A204.1 (cell line): ENCODE data around the gene PRKCA.

Experiments
- FAIRE-seq: peaks from 2 replicates; lab custom pipeline; 2012; peaks lifted over from hg19 to GRCh38; lab: Jason Lieb, UNC

Gene PRKCA

DNA sequence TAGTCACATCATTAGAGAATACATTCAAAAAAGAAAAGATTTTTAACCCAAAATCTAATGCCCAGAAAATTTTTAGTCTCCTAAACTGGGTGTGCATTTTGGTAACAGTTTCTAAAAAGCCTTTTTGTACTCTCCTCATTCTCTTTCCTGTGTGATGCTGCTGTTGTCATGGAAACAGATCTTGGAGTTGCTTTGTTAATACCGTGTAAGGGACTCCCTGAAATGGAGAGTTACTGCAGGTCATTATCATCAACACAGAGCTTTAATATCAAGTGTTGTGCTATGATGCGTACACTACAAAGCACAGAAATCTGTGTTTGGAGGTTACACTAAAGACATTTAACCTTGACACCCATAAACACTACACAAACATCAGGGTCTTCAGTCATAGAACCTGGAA, 216.3 kb downstream of the PRKCA start:
- no peak for FAIRE-seq

DNA sequence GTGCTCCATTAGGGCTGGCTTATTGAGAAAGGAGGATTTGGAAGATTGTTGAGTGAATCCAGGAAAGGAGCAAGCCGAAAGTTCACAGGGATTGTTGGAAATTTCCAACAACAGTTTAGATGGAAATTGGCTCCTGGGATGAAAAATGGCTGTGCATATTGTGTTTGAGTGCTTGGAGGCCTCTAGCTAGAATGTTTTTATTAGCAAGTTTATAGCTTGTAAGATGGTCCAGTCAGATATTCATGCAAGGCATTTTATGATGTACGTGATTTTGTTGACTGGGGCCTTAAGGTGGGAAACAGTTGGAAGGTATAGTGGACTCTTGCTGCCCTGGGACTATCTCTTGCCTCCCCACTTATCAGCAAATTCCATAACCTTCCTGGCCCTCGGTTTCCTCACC, 216.7 kb downstream of the PRKCA start:
- no peak for FAIRE-seq

DNA sequence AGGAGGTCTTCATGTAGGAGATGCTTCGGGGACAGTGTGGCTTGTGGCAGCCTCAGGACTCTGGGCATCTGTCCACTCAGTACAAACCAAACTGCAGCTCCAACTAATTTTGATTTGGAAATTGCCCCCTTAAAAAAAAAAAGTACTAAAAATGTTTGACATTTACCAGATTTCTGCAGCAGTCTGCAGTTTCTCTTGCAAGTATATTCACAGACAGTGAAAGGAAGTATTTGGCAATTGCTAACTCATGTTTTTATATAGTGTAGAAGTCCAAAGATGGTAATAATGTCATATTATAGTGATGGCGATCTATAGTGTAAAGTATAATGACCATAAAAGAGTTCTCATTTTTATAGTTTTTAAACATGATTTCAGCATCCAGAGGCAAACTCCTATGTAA, 218.6 kb downstream of the PRKCA start:
- no peak for FAIRE-seq

DNA sequence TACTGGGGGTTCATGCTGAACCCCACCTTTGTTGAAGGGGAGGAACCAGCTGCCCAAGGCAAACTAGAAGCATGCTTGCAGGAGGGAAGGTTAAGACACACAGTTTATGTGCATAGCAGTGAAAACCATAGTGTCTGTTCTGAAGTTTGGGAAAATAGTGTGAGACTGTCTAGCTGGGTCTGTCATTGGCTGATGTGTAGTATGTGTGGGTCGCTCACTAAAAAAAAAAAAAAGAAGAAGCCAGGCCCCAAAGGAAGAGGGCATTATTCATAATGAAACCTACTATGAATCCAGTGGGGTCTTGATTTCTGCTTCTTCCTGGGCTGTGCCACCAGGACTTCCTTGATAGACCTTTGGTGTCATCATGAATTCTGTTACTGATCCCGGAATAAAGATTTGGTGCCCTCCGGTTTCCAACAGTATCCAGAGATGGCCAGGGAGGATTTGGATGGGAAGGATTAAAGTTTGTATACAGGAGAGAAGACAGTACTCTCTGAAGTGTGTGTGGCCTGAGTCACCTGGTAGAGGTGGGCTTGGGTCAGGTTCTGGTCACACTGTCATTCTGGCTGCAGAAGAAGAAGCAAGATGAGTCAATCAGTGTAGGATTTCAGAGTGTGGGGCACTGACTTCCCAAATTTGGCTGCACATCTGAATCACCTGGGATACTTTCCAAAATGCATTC, 220.3 kb downstream of the PRKCA start:
- no peak for FAIRE-seq

DNA sequence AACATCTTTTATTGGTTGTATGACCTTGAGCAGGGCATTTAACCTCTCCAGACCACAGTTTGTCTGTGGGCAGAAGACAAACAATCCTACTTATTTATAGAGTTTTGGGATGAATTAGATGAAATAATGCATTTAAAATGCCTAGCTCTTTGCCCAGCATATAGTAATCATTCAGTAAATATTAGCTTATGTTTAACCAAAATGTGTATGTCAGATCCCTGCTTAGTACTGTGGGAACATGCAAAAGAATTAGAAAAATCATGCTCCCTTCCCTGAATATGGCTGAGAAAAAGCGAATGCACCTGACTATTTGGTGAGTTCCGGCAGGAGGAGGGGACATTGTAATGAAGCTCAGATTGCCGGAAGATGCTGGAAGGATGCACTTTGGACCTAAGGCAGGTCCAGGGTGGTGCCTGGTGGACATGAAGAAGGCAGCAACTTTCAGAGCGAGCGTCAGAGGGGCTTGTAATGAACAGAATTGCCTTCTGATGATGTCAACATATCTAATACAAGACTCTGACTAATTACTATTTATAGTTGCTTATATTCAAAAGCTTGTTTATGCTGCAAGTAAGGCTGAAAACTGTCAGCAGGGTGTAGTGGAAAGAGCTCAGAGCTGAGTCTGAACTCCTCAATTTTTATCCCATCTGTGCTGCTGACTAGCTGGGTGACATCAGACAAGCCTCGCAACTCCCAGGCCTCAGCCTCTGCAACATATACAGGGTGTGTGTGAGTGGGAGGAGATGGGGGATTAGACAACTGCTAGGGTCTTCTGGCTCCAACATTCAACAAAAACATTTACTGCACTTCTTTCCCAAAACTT, 221.2 kb downstream of the PRKCA start:
- FAIRE-seq: no peak

DNA sequence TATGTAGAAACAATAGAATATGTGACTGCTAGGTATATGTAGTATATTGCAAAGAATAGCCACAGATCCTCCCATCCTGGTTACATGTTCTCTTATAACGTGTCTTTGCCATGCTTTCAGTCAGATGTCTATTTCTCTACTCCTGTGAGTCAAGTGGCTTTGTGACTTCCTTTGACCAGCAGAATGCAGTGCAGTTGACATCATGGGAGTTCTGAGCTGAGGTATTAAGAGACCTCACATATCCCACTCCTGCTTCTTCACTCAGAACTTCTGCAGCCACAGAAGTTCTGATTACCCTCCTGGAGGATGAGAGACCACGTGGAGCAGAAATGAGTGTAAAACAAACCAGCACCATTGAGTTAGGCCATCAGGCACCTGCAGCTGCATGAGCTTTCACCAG, 222.5 kb downstream of the PRKCA start:
- FAIRE-seq: no peak

DNA sequence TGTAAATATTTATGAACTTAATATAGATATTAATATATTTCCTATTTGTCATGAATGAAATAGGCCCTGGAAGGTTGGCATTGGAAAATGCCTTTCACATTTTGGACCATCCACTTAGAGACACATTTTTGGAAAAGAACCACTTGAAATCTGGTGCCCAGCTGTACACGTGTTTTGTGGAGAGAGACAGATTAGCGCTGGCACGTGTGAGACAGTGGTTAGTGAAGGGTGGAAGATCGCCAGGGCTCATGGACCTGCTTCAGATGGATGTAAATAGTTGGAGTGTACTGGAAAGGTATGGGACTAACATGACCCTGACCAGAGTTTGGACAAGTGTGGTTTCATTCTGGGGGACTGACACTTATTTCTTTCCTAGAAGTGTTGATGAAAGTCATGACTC, 222.9 kb downstream of the PRKCA start:
- no peak for FAIRE-seq

DNA sequence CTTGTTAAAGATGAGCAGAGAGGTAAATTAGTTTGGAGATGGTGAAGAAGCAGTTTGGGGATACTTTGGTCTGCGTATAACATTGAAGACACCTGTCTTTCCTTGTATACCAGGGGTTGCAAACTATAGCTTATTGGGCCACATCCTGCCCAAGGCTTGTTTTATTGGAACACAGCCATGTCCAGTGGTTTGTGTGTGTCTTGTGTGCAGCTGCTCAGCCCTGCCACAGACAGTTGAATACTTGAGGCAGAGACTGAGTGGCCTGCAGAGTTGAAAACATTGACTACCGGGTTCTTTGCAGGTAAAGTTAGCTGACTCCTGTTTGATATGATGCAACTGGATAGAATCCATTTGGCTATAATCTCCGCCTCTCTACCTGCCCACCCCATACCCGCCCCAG, 224.4 kb downstream of the PRKCA start:
- FAIRE-seq: no peak

DNA sequence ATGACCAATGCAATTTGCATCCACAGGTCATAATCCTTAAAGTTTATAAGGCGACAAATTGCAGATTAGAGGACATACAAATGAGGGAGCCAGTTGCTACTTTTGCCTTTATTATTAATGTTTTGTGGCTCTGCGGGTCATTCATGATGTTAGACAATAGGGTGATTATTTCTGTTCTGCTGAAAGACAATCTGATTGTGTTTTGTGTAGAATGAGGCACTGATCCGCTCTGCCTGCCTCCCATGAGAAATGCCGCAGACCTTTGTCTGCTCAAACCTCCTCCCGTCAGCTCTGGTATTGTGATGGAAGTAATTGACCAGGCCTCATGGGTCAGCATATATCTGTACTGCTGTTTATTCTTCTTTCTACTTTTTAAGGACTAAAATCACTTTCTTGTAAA, 224.9 kb downstream of the PRKCA start:
- no peak for FAIRE-seq

DNA sequence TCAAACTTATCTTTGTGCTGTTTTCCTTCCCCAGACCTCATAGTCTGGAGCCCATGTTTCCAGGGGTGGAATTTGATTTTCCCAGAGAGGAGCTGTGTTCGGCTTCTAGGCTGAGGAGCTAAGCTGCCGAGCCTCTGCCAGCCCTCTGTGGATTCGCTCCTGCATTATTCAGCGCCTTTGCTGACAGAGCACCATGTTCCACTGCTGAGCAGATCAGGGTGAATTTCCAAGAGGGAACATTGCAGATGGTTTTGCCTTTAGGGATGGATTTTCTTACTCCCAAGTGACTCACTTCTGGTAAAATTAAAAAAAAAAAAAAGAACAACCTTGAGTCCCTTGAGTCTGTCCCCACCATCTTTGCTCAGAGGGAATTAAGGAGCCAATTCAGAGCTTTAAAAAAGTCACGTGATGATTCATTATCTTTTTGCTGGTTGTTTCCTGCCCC, 229.5 kb downstream of the PRKCA start:
- no peak for FAIRE-seq

DNA sequence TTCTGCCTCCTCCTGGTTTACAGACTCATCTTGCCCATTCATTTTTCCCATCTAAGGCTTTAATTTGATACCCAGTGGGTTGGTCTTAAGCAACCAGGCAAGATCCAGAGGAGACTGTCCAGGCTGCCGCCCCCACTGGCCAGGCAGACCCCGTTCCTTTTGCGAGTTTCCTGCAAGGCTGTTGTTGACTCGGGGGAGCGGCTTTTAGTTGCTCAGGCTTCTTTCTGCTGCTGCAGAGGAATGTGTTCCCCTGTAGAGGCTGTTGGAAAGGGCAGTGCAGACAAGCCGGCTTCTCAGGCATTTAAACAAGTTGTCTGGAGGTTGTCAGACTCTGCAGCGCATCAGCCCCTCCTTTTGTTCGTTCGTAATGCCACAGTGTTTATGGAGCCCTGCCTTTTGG, 231.2 kb downstream of the PRKCA start:
- no peak for FAIRE-seq

DNA sequence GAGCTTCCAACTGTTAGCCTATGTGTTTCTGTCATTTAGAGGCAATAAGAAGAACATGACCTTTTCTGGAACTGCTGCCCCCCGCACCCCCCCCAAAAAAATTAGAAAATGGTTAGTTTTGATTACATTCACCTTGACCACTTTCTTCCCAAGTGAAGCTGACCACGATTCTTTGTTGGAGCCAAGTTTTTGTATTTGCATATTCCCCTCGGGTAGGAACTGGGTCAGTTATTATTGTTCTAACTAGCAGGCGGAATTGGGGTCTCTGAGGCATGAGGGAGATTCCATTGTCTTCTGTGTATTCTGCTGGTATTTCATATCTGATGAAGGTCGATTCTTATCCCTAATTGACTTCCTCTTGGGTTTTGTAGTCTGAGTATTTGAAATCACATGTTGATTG, 231.6 kb downstream of the PRKCA start:
- FAIRE-seq: no peak

DNA sequence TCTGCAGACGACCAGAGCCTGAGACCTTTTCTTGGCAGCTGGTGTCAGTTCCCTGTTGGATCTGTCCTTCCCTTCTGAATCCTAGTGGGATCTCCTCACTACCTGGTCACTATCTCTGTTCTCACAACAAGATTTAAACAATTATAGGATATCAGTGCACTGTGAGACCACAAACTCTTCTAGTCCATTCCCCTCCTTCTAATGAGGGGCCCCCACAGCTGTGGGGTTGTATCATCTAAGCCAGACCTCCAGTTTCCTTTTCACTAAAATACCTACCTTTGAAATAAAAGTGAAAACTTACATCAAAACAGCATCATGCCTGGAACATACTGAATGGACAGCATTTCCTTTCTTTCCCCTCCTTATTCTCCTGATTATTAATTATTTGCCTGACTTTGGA, 233.2 kb downstream of the PRKCA start:
- no peak for FAIRE-seq

DNA sequence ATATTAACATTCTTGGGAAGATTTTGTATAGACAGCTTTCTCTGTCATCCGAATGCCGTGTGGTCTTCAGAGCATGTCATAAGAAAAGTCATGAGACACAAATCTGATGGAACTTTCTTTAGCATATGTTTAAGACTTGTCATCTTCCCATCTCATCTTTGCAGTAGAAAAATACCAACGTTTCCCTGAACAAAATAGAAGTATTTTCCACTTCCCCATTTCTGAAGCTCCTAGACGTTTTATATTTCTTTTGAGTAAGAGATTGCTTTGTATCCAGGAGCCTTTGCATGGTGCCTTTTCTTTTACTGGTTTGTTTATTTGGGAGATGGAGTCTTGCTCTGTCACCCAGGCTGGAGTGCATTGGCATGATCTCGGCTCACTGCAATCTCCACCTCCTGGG, 235.1 kb downstream of the PRKCA start:
- no peak for FAIRE-seq

DNA sequence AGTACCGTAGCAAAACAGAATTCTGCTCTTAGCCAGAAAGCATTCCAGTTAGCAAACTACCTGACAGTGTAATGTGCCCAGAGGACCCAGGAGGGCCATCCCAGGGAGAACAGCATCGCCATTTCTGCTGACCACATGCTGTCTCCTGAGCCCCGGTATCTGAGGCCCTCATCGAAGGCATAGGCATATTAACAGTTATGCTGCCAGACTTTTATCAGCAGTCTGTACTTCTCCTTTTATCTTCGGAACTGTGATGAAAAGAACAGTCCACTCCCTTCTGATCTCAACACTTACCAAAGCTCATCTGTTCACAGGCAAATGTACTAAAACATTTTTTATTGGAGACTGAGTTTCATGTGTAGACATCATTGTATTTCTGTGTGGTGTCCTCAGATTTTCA, 236.4 kb downstream of the PRKCA start:
- FAIRE-seq: no peak

DNA sequence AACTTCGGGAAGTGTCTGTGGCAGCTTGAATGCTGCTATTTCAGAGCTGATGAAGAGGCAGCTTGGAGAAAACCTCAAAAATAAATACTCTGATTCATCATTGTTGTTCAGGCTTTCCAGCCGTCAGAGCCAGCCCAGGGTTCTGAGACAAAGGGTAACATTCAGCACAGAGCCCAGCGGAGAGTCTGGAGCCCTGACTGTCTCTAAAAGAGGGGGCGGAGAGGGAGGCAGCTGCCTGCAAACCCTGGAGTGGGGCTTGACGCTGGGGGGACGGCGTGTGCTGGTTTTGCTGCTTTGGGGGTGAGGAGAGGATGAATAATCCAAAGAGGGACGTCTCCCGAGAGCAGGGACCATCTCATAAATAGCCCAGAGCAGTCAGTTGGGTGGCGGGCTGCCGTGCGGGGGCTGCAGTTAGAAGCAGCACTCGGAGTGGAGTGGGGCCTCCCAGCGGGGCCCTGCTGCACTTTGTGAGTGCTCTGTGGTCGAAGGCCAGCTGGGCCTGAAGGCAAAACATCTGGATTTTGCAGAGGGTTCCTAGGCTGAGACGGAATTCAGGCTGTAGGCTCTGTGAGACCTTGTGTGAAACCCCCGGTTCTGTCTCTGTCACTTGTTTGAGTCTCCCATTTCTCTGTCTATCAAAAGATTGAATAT, 237.8 kb downstream of the PRKCA start:
- no peak for FAIRE-seq

DNA sequence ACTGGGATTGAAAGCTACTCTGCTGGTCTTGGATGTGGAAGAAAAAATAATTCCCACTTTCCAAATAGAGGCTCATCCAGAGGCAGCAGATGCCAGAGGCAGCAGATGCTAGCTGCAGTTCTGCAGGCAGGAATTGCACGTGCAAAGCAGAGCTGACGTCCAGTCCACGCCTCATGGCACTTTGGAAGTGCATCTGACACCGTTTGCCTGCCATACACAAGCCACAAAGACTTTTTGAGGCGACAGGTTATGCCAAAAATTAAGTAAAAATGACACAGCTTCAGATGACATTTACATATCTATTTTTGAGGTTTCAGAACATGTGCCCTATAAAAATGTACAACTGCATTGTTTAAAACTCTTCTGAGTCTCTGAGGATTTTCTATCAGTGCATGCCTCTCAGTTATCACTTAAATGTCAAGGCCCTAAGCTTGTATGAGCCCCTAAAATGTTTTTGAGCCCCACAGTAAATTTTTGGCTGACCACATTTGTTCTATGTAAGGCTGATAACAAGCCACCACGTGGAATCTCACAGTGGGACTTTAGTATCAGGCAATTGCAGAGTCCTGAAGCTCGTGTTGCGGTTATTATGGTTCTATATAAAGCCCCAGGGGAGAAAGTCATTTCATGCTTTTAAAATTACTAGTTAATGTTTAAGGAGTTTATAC, 239.2 kb downstream of the PRKCA start:
- FAIRE-seq: no peak

DNA sequence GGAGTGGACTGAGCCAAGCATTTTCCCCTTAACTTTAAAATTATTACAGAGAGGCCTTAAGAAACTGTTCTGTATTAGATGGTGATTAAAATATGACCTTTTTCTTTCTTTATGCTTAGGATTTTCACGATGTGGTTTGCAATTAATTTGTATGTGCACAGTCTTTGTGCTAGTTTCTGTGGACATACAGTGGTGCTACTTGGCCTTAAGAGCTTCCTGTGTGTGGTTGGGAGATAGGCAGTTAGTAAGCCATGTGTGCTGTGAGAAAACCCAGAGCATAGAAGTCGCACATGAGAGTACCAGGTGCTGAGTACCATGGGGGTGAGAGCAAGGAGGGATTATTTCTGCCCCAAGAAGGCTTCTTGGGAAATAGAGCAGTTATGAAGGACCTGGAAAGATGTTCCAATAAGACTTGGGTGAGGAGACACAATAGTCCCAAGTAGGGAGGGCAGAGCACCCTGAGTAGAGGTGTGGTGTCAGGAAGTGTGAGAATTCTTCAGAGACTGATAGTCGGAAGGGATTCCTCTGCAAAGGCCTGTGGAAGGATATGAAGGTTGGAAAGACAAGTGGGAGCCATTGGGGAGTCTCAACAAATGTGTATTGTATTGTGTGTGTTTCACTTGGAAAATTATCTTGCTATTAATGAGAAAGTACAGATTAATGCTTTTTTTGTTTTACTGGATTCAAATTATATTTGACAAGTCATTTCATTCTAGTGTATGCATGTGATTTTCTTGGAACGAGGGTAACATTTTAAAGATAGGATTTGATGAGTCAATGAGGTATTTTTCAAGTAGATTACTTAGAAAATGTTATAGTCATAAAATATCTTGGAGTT, 239.9 kb downstream of the PRKCA start:
- FAIRE-seq: no peak

DNA sequence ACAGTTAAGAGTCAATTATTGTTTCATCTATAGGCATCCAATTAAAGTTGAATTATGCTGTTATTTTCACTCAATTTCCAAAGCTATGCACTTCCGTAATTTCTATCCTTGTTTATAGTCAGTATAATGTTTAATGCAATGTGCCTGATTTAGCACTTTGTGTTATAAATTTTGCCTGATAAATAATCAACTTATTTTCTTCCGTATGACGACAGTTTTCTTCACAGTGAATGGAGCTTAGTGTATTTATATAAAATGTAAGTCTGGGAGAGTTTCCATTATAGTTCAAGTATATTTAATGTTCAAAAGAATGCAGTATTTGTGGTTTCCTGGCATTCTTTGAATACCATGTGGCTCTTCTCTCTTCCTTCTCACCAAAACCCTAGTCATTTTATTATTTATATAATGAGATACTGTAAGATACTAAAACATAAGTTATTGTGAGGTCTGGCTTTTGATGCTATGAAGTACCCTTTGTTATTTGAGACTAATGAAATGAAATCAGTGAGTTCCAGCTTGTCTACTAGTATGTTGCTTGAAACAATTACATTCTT, 240.6 kb downstream of the PRKCA start:
- peak; percentile 78 for FAIRE-seq

DNA sequence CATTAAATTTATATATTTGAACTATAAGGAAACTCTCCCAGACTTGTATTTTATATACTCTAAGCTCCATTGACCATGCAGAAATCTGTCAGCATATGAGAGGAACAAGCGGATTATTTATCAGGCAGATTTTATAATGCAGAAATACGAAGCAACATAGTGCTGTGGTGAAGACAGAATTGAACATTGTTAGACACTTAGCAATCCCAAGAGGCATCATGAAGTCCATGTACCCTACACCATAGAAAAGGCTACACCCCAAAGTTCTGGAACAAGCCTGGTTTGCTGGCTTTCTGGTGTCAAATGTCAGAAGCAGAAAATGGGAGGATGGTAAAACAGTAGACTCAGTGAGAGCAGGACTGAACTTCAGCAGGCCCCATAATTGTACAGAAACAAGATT, 241.1 kb downstream of the PRKCA start:
- no peak for FAIRE-seq

DNA sequence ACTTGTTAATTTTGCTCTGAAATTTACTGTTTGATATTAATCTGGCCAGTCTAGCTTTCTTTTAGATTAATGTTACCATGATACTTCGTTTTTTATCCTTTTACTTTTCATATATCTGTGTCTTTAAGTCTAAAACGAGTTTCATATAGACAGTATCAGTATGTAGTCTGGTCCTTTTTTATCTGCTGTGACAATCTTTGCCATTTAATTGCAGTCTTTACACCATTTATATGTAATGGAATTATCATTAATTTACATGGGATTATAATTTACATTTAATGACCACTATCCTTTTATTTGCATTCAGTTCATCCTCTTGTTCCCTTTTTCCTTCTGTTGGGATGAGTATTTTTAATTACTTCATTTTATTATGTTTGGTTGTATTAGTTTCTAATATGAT, 243.5 kb downstream of the PRKCA start:
- no peak for FAIRE-seq
